Activated naive CD8-positive, alpha-beta T cell treated with anti-CD3 and anti-CD28 coated beads for 36 hours (primary cell): ENCODE measurements around the gene BMP2. TPM values are rescaled to one million over a fixed set of nuclear protein-coding genes. Genes with fewer than 3 reads are reported as not detected.
A peak's percentile ranks its signal among the peaks of the same experiment; 100 is the strongest.

Source experiments
- DNase-seq: peaks from one replicate; pipeline ENCODE4 v3.0.0; 2021
- H3K27ac Mint-ChIP-seq: one replicate; pipeline ENCODE4 v1.8.0; 2022; ENCODE audit warnings: mild to moderate bottlenecking, moderate library complexity, mixed read lengths
- H3K27me3 Mint-ChIP-seq: one replicate; pipeline ENCODE4 v1.8.0; 2022; ENCODE audit warnings: mild to moderate bottlenecking, mixed read lengths
- H3K36me3 Mint-ChIP-seq: one replicate; pipeline ENCODE4 v1.8.0; 2021; ENCODE audit warnings: mild to moderate bottlenecking, mixed read lengths
- H3K4me1 Mint-ChIP-seq: one replicate; pipeline ENCODE4 v1.8.0; 2021; ENCODE audit warnings: mixed read lengths
- H3K4me3 Mint-ChIP-seq: one replicate; pipeline ENCODE4 v1.8.0; 2022; ENCODE audit warnings: mild to moderate bottlenecking, moderate library complexity, mixed read lengths
- H3K9me3 Mint-ChIP-seq: one replicate; pipeline ENCODE4 v1.8.0; 2022; ENCODE audit warnings: mixed read lengths
- total RNA-seq, 2 experiments: library from RNA; stranded (reverse); gene quantifications; one replicate each; pipeline ENCODE4 v1.2.3, GENCODE V29; 2021

BMP2 gene
- total RNA-seq, 2 experiments from 2014 or later, result not detected

DNA sequence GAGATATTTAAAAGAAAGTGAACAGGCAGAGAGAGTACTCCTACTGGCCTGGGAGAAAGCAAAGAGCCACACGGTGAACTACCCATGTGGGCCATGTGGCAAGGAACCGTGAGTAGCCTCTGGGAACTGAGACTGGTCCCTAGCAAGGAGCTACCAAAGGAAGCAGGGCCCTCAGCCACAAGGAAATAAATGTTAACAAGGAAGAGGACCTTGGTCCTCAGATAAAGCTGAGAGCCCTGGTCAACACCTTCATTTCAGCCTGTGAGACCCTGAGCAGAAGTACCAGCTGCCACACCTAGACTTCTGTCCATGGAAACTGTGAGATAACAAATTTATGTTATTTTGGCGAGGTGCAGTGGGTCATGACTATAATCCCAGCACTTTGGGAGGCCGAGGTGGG, 25.3 kb downstream of the BMP2 start:
- Mint-ChIP-seq H3K36me3 (no peaks in the 10 kb centered on the region), H3K9me3 (no peaks in the 10 kb centered on the region), H3K27ac (no peak overlapping the region), H3K4me3 (no peak overlapping the region), H3K4me1 (no peaks in the 10 kb centered on the region), H3K27me3 (no peaks in the 10 kb centered on the region)
- DNase-seq, result no peak

DNA sequence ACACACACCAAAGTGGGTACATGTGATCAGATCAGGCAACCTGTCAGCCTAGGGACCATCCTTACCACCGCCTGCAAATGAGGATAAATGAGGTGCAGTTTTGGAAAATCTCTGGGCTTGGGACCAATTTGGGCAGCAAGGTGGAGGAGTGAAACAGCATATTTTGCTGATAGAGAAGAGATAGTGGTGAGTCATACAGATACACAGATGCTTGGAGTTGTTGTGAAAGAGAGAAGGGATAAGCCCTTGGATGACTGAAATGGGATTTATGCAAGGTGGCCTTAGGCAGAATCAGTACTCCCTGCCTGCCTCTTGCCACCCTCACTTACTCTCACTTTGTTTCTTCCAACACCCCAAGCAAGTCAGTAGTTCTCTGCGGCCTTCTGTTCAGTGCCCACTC, 34.7 kb downstream of the BMP2 start:
- H3K4me3 Mint-ChIP-seq, result no peak overlapping the region
- no peaks in the 10 kb centered on the region for H3K36me3 Mint-ChIP-seq
- H3K27me3 Mint-ChIP-seq, result peaks cover 3% of the 10 kb centered on the region
- no peak overlapping the region for H3K27ac Mint-ChIP-seq
- no peak for DNase-seq
- no peaks in the 10 kb centered on the region for H3K9me3 Mint-ChIP-seq
- H3K4me1 Mint-ChIP-seq, result no peaks in the 10 kb centered on the region

DNA sequence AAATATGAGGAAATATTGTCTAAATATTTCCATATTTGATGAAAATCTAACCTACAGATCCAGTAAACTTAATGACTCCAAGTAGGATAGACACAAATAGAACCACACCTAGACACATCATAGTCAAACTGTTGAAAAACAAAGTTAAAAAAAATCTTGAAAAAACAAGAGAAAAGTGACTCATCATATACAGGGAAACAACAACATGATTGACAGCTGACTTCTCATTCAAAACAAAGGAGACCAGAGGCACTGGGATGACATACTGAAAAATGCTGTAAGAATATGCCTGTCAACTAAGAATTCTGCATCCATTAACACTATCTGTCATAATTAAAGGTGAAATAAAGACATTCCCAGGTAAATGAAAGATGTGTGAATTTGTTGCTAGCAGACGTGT, 38.8 kb downstream of the BMP2 start:
- H3K4me3 Mint-ChIP-seq, result no peak overlapping the region
- H3K4me1 Mint-ChIP-seq, result no peaks in the 10 kb centered on the region
- no peaks in the 10 kb centered on the region for H3K36me3 Mint-ChIP-seq
- H3K27ac Mint-ChIP-seq, result no peak overlapping the region
- DNase-seq, result no peak
- H3K27me3 Mint-ChIP-seq, result peaks cover 3% of the 10 kb centered on the region
- H3K9me3 Mint-ChIP-seq, result peaks cover 2% of the 10 kb centered on the region

DNA sequence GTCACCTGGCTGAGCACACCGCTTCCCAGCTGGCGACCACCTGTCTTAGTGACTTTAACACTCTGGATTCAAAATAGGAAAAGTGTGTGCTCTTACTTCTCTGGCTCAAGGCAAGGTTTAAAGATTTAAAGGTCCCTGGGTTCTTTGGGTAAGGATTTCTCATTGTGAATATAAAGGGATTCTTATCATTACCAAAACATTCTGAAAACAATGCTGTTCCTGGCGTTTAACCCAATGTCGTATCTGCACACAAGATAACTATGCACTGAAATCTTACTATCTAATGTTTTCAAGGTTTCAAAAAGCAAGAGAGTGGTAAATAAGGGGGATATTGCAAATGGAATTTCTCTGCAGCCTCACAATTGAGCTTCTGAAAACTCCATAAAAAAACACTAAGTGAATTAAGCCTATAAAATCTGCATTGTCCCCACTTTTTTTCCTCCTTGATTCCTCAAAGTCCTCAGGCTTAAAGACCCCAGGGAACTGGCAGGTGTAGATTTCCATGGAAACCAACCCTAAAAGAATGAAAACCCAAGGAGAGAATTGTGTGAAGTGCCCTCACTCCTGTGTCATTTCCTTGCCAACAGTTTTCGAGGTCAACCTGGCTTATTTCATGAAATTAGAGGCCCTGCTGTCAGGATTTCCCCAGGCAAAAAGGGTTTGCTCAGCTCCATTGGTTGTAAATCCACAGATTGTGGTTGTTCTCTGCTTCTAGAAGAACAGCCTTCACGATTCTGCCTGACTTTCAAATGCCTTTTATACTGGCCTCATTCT, 44.0 kb downstream of the BMP2 start:
- Mint-ChIP-seq H3K27ac (no peak overlapping the region), H3K4me3 (no peak overlapping the region), H3K36me3 (no peaks in the 10 kb centered on the region), H3K9me3 (peaks cover 2% of the 10 kb centered on the region), H3K4me1 (no peaks in the 10 kb centered on the region), H3K27me3 (peaks cover 1% of the 10 kb centered on the region)
- DNase-seq, result no peak

DNA sequence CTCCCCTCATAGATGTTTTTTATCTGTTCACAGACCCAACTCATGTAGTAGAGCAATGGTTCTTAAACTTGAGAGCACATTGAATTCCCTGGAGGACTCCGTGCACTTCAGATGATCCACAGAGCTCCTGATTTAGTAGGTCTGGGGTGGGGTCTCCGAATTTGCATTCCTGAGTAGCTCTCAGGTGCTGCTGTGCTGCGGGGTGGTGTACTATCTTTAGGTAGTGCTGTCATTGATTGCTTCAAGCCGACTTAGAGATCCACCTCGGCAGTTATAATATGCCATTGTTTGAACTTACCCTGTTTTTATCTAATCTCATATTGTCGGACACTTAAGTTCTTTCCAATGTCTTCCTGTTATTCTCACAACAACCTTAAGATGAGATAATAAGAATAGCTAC, 45.0 kb downstream of the BMP2 start:
- no peak for DNase-seq
- Mint-ChIP-seq H3K36me3 (no peaks in the 10 kb centered on the region), H3K27ac (no peak overlapping the region), H3K4me3 (no peak overlapping the region), H3K9me3 (peaks cover 2% of the 10 kb centered on the region), H3K27me3 (peaks cover 3% of the 10 kb centered on the region), H3K4me1 (no peaks in the 10 kb centered on the region)

DNA sequence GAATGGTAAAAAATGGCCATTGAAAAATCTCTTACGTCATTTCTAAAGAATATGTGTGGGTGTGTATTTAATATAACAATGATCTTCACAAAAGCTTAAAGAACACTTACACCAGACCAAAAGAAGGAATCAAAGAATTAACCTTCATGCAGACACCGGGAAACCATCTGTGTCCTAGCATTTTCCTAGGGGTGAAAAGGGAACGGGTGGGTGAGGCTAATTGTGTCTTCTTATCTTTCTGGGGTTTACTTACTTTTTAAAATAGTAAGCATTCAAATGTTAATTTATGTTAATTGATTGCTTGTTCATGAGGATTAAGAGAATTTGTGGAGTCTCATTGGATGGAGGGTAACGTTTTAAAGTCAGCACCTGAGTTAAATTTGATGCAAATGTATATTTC, 47.5 kb downstream of the BMP2 start:
- Mint-ChIP-seq H3K27ac (no peak overlapping the region), H3K27me3 (peaks cover 3% of the 10 kb centered on the region), H3K9me3 (no peaks in the 10 kb centered on the region), H3K36me3 (no peaks in the 10 kb centered on the region), H3K4me1 (no peaks in the 10 kb centered on the region), H3K4me3 (no peak overlapping the region)
- no peak for DNase-seq

DNA sequence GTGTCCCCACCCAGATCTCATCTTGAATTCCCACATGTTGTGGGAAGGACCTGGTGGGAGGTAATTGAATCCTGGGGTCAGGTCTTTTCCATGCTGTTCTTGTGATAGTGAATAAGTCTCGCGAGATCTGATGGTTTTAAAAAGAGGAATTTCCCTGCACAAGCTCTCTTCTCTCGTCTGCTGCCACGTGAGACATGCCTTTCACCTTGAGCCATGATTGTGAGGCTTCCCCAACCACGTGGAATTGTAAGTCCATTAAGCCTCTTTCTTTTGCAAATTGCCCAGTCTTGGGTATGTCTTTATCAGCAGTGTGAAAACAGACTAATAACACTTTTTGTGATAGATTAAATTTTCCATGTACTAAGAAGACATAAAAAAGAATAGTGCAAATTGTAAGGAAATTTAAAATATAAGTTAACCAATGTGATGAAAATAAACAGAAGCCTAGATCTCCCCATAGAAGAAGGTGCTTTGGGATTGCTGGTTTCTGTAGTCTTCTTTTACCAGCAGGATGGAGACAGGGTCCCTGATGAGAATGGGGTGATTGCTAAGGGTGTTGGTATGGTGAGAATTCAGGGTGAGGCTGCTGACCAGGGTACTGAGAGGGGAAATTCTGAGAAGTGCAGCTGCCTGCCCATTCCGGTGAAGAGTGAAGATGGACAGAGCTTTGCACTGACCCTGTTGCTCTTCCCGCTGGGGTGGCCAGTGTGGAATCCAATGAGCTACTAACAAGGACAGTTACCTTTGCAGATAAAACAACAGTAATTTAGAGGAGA, 50.7 kb downstream of the BMP2 start:
- Mint-ChIP-seq H3K9me3 (no peaks in the 10 kb centered on the region), H3K4me3 (no peak overlapping the region), H3K27me3 (peaks cover 3% of the 10 kb centered on the region), H3K36me3 (no peaks in the 10 kb centered on the region), H3K4me1 (no peaks in the 10 kb centered on the region), H3K27ac (no peak overlapping the region)
- DNase-seq, result no peak

DNA sequence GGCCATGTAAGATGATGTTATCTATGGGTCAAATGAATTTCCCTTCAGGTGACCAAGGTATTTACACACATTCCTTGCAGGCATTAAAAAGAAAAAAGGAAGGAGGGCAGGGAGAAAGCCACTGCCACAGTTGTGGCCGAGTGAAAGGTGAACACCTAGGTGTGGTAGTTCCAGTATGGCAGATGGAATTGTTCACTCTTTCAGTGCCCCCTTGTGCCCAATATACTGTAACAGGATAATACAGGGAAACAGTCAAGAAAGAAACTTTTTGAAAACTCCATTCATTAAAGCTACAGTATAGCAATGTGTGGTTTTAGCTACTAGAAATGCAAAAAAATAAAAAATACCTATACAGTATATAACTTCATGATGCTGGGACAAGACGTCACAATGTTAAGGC, 52.1 kb downstream of the BMP2 start:
- H3K4me1 Mint-ChIP-seq, result no peaks in the 10 kb centered on the region
- H3K36me3 Mint-ChIP-seq, result no peaks in the 10 kb centered on the region
- no peak overlapping the region for H3K27ac Mint-ChIP-seq
- H3K9me3 Mint-ChIP-seq, result no peaks in the 10 kb centered on the region
- H3K4me3 Mint-ChIP-seq, result no peak overlapping the region
- peaks cover 3% of the 10 kb centered on the region for H3K27me3 Mint-ChIP-seq
- no peak for DNase-seq

DNA sequence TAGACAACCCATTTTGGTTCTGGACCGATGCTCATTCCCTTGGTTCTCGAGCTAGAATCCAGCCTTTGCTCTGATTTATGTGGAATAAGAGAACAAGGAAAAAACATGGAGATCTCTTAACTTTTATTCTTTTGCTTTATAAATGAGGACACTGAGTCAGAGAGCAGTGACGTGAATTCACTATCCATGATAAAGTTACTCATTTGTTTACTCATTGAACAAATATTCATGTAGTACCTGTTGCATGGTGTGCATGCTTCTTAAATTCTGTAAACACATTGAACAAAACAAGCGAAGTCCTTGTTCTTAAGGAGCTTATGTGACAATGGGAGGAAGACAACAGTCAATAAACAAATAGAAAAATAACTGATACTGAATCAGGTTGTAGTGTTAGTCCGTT, 56.9 kb downstream of the BMP2 start:
- no peaks in the 10 kb centered on the region for H3K36me3 Mint-ChIP-seq
- no peaks in the 10 kb centered on the region for H3K9me3 Mint-ChIP-seq
- DNase-seq, result no peak
- no peaks in the 10 kb centered on the region for H3K27me3 Mint-ChIP-seq
- no peak overlapping the region for H3K27ac Mint-ChIP-seq
- no peak overlapping the region for H3K4me3 Mint-ChIP-seq
- H3K4me1 Mint-ChIP-seq, result no peaks in the 10 kb centered on the region

DNA sequence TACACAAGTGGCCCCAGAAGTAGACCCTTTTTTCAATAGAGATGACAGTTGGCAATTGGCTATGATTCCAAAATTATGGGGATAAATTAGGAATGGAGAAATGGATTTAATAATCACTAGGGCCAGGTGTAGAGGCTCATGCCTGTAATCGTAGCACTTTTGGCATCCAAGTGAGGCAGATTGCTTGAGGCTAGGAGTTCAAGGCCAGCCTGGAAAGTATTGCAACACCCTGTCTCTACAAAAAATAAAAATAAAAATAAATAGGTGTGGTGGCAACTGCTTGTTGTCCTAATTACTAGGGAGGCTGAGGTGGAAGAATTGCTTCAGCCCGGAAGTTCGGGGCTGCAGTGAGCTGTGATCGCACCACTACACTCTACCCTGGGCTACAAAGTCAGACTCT, 60.0 kb downstream of the BMP2 start:
- Mint-ChIP-seq H3K4me3 (no peak overlapping the region), H3K27me3 (no peaks in the 10 kb centered on the region), H3K27ac (no peak overlapping the region), H3K4me1 (no peaks in the 10 kb centered on the region), H3K9me3 (no peaks in the 10 kb centered on the region), H3K36me3 (no peaks in the 10 kb centered on the region)
- DNase-seq, result no peak

DNA sequence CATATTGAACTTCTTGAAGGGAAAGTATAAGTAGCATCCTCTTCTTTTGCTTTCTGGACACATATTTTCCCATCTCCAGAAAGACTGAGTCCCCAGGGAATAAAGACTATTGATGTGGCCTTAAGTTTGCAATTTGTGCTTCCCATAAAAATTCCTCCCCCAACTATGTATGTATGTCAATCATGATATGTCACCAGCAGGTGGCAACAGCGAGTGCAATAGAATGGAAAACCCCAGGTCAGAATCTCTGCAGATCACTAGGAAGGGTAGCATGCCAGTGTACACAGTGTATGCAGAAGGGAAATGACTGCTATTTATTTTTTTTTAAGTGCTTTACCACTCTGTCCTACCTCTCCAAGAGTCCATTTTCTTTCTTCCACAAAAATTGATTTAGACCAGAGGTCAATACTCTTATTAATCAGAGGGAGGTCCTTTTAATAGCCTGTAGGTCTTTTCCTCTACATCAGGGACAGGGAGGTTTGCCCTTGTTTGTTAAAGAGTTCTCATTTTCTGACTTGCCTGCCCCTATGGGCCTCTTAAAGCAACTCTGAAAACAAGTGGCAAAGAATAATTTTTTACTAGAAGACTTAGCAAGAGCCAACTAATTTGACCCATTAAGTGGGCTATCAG, 61.4 kb downstream of the BMP2 start:
- no peak overlapping the region for H3K4me3 Mint-ChIP-seq
- no peaks in the 10 kb centered on the region for H3K4me1 Mint-ChIP-seq
- DNase-seq, result peak; percentile 13
- no peaks in the 10 kb centered on the region for H3K9me3 Mint-ChIP-seq
- no peak overlapping the region for H3K27ac Mint-ChIP-seq
- no peaks in the 10 kb centered on the region for H3K36me3 Mint-ChIP-seq
- no peaks in the 10 kb centered on the region for H3K27me3 Mint-ChIP-seq

DNA sequence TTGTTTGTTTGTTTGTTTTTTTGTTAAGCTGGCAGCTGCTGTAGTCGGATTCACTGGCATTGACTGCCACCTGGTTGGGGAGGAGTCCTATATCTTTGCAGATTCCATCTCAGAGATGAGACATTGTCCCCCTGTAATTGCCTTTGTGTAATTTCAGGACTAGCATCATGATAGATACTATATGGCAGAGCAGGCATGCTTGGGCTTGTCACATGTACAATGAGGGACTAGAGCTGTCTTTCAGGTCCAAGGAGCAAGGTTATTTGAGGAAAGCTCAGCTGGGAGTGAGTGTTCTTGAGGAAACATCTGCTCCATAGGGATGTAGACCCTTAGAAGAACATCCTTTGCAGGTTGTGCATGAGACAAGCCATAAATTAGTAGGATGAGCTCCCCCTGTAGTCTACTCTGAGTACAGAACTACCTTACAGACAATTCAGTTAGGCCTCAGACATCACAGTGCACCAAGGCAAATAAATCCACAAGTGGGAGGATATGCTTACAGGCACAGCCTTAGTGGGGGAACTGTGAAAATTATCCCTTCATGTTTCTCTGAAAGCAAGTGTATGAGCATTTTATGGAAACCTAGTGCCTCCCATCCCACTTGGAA, 62.1 kb downstream of the BMP2 start:
- no peaks in the 10 kb centered on the region for H3K36me3 Mint-ChIP-seq
- H3K27ac Mint-ChIP-seq, result no peak overlapping the region
- no peak overlapping the region for H3K4me3 Mint-ChIP-seq

More for the DNA sequence above, 62.1 kb downstream of the BMP2 start:
- DNase-seq, result no peak
- H3K27me3 Mint-ChIP-seq, result no peaks in the 10 kb centered on the region
- no peaks in the 10 kb centered on the region for H3K4me1 Mint-ChIP-seq
- H3K9me3 Mint-ChIP-seq, result no peaks in the 10 kb centered on the region
